SH-SY5Y (cell line): ENCODE results near the gene ATP9A.

ENCODE experiments used
- GATA2 ChIP-seq: IDR thresholded peaks from 2 replicates; pipeline ENCODE4 v1.6.1; 2011; ENCODE audit warnings: mild to moderate bottlenecking, low read depth, low read length
- GATA3 ChIP-seq: IDR thresholded peaks from 2 replicates; pipeline ENCODE4 v1.6.1; 2011; ENCODE audit warnings: low read depth, mild to moderate bottlenecking, low read length, moderate library complexity

DNA sequence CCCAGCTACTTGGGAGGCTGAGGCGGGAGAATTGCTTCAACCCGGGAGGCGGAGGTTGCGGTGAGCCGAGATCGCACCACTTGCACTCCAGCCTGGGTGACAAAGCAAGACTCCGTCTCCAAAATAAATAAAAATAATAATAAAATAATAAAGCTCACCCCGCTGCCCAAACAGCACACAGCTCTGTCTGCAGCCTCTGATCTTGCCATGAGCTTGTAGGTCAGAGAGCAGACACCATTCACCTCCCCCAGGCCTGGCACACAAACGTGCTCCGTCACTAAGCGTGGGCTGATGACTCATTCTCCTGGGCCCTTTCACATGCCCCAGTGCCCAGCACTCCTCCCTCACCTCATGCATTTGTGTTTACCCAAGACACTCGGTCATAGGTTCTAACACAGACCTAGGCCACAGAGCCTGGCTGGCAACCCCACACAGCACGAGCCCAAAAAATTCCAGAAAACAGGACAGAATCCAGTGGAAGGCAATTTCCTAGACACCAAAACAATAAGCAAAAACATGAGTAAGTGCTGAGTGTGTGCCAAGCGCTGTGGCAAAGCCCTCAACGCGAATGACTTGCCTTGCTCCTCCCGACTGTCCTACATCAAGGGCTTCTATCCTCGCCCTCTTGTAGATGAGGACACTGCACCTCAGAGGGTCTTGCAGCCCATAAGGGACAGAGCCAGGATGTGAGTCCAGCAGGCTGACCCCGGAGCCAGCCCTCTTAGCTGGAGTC, 18.0 kb downstream of the ATP9A start:
- TF ChIP-seq GATA2: no peak
- TF ChIP-seq GATA3: no peak
